Neural progenitor cell (in vitro differentiated cells): ENCODE measurements around the gene GHRHR. TPM values are rescaled to one million over a fixed set of nuclear protein-coding genes. Genes with fewer than 3 reads are reported as not detected.

Experiments used
- DNase-seq: peaks from one replicate; pipeline ENCODE4 v3.0.0-alpha.2; 2016; ENCODE audit warnings: low spot score
- H2AFZ ChIP-seq: fragments of 200-600 bp; sonication (generic); replicated peaks from 2 replicates; pipeline ENCODE4 v1.6.1; 2016; ENCODE audit warnings: antibody characterized with exemption
- H3F3A ChIP-seq: fragments of 200-600 bp; sonication (generic); 2 replicates; pipeline ENCODE4 v1.6.1; 2016; ENCODE audit warnings: antibody characterized with exemption, low read depth
- H3K27ac ChIP-seq: fragments of 200-600 bp; sonication (generic); 2 replicates; pipeline ENCODE4 v1.5.1; 2016; ENCODE audit warnings: mild to moderate bottlenecking
- H3K27me3 ChIP-seq: fragments of 200-600 bp; sonication (generic); 2 replicates; pipeline ENCODE4 v1.6.1; 2016; ENCODE audit warnings: mild to moderate bottlenecking, moderate library complexity
- H3K36me3 ChIP-seq: fragments of 200-600 bp; sonication (generic); 2 replicates; pipeline ENCODE4 v1.5.1; 2016
- H3K4me1 ChIP-seq: fragments of 200-600 bp; sonication (generic); 2 replicates; pipeline ENCODE4 v1.6.1; 2016; ENCODE audit warnings: mixed run types
- H3K4me2 ChIP-seq: fragments of 200-600 bp; sonication (generic); 2 replicates; pipeline ENCODE4 v1.6.1; 2016
- H3K4me3 ChIP-seq: fragments of 200-600 bp; sonication (generic); 2 replicates; pipeline ENCODE4 v1.5.1; 2016
- H3K79me2 ChIP-seq: fragments of 200-600 bp; sonication (generic); 2 replicates; pipeline ENCODE4 v1.6.1; 2016; ENCODE audit warnings: low read depth
- H3K9ac ChIP-seq: fragments of 200-600 bp; sonication (generic); 2 replicates; pipeline ENCODE4 v1.6.1; 2016
- H3K9me3 ChIP-seq: fragments of 200-600 bp; sonication (generic); 2 replicates; pipeline ENCODE4 v1.5.1; 2016; ENCODE audit warnings: low read depth
- H4K20me1 ChIP-seq: fragments of 200-600 bp; sonication (generic); 2 replicates; pipeline ENCODE4 v1.6.1; 2016; ENCODE audit warnings: low read depth
- H3K27ac Mint-ChIP-seq: 3 replicates; pipeline ENCODE4 v1.8.0; 2021; ENCODE audit warnings: mixed read lengths
- H3K27me3 Mint-ChIP-seq: 2 replicates; pipeline ENCODE4 v1.8.0; 2022; ENCODE audit warnings: low read depth, mild to moderate bottlenecking, inconsistent platforms, moderate library complexity, mixed read lengths; ENCODE audit not compliant: insufficient read depth
- H3K36me3 Mint-ChIP-seq: 3 replicates; pipeline ENCODE4 v1.8.0; 2021; ENCODE audit warnings: mixed read lengths
- H3K4me1 Mint-ChIP-seq: 3 replicates; pipeline ENCODE4 v1.8.0; 2021; ENCODE audit warnings: mixed read lengths
- H3K4me3 Mint-ChIP-seq: 3 replicates; pipeline ENCODE4 v1.8.0; 2021; ENCODE audit warnings: mild to moderate bottlenecking, moderate library complexity, mixed read lengths
- H3K9me3 Mint-ChIP-seq: 3 replicates; pipeline ENCODE4 v1.8.0; 2020; ENCODE audit warnings: mixed read lengths
- EZH2 ChIP-seq: fragments of 200-600 bp; sonication (generic); IDR thresholded peaks from 2 replicates; pipeline ENCODE4 v1.6.1; 2017; ENCODE audit warnings: antibody characterized with exemption, mild to moderate bottlenecking, moderate library complexity
- EZH2phosphoT487 ChIP-seq: fragments of 200-600 bp; sonication (generic); IDR thresholded peaks from 2 replicates; pipeline ENCODE4 v1.6.1; 2017; ENCODE audit warnings: antibody characterized with exemption
- total RNA-seq: library from RNA; depleted of rRNA; stranded (reverse); fragments of >200 nt; gene quantifications from 2 replicates; pipeline ENCODE4 v1.2.3, GENCODE V29; 2015; ENCODE audit warnings: low replicate concordance
- TF ChIP-seq, protein P1 (sequence below): fragments of 200-600 bp; sonication (generic); IDR thresholded peaks from 2 replicates; pipeline ENCODE4 v1.5.1; 2017; ENCODE audit warnings: antibody characterized with exemption, mild to moderate bottlenecking

Gene GHRHR
- total RNA-seq = not detected in 2 replicates

DNA sequence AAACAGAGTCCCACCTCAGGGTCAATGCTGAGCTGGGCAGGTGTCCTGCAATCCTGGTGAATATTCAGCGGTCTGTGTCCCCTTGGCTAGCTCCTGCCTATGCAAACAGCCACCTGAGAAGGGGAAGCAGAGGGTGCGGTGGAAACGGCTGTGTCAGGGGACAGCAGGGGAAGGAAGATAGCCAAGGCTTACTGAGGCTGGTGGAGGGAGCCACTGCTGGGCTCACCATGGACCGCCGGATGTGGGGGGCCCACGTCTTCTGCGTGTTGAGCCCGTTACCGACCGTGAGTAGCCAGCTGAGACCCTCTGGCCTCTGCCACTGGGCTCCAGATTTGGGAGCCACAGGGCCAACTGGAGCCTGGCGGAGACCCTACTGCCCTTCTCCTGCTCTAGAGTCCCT, at the start of gene GHRHR:
TSS of gene GHRHR (plus strand) at position 112 of the 400 bp plus-strand sequence. CDS start at position 228, 116 bp downstream.
- Histone ChIP-seq H3F3A (no peaks in the 10 kb centered on the region), H3K4me2 (no peak within 1 kb of the TSS), H3K4me3 (no peak within 1 kb of the TSS), H3K4me1 (no peaks in the 10 kb centered on the region), H3K79me2 (no peaks in the 10 kb centered on the region), H4K20me1 (no peaks in the 10 kb centered on the region), H3K27me3 (no peaks in the 10 kb centered on the region), H3K36me3 (no peaks in the 10 kb centered on the region), H3K9ac (no peak within 1 kb of the TSS), H2AFZ (no peak within 1 kb of the TSS), H3K27ac (no peak within 1 kb of the TSS), H3K9me3 (no peaks in the 10 kb centered on the region)
- no peak within 1 kb of the TSS for H3K27ac Mint-ChIP-seq
- TF ChIP-seq EZH2 = no peak
- TF ChIP-seq, protein P1, sequence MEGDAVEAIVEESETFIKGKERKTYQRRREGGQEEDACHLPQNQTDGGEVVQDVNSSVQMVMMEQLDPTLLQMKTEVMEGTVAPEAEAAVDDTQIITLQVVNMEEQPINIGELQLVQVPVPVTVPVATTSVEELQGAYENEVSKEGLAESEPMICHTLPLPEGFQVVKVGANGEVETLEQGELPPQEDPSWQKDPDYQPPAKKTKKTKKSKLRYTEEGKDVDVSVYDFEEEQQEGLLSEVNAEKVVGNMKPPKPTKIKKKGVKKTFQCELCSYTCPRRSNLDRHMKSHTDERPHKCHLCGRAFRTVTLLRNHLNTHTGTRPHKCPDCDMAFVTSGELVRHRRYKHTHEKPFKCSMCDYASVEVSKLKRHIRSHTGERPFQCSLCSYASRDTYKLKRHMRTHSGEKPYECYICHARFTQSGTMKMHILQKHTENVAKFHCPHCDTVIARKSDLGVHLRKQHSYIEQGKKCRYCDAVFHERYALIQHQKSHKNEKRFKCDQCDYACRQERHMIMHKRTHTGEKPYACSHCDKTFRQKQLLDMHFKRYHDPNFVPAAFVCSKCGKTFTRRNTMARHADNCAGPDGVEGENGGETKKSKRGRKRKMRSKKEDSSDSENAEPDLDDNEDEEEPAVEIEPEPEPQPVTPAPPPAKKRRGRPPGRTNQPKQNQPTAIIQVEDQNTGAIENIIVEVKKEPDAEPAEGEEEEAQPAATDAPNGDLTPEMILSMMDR = no peak
- no peak for TF ChIP-seq EZH2phosphoT487
- H3K27me3 Mint-ChIP-seq = peaks cover 8% of the 10 kb centered on the region
- H3K4me3 Mint-ChIP-seq = no peak within 1 kb of the TSS
- H3K9me3 Mint-ChIP-seq = no peaks in the 10 kb centered on the region
- no peaks in the 10 kb centered on the region for H3K4me1 Mint-ChIP-seq
- H3K36me3 Mint-ChIP-seq = no peaks in the 10 kb centered on the region
- DNase-seq = no peak

DNA sequence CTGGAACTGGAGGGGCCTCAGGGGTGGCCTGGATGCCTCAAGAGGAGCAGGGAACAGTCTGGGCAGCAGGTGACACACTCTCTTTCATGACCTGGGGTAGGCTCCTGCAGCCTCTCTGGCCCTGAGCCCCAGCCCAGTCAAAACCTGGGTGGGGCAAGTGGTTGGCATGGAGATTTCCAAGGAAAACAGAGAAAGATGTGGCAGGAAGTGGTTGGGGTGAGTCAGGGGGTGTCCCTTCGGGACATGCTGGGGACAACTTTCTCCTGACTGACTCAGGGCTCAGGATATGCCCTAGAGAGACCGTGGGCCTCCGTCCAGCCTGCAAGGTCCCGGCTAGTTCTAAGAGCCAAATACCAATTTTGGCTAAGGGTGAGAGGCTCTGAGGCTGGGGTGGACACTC, 49.2 kb upstream of the GHRHR start:
- TF ChIP-seq, protein P1 = no peak
- TF ChIP-seq EZH2phosphoT487 (no peak), EZH2 (no peak)
- H3K4me1 ChIP-seq = peaks cover 38% of the 10 kb centered on the region
- H3K9me3 ChIP-seq = no peaks in the 10 kb centered on the region
- no peaks in the 10 kb centered on the region for H3K27me3 ChIP-seq
- Mint-ChIP-seq H3K36me3 (no peaks in the 10 kb centered on the region), H3K4me3 (no peak overlapping the region), H3K9me3 (no peaks in the 10 kb centered on the region), H3K27me3 (peaks cover 9% of the 10 kb centered on the region), H3K4me1 (peaks cover 28% of the 10 kb centered on the region), H3K27ac (peak overlapping the region; percentile 53)
- H3K36me3 ChIP-seq = no peaks in the 10 kb centered on the region
- no peak overlapping the region for H3K9ac ChIP-seq
- no peak overlapping the region for H3K4me3 ChIP-seq
- H3K79me2 ChIP-seq = no peaks in the 10 kb centered on the region
- H3K27ac ChIP-seq = no peak overlapping the region
- H3K4me2 ChIP-seq = no peak overlapping the region
- no peaks in the 10 kb centered on the region for H4K20me1 ChIP-seq
- DNase-seq = no peak
- H3F3A ChIP-seq = no peaks in the 10 kb centered on the region
- H2AFZ ChIP-seq = no peak overlapping the region

DNA sequence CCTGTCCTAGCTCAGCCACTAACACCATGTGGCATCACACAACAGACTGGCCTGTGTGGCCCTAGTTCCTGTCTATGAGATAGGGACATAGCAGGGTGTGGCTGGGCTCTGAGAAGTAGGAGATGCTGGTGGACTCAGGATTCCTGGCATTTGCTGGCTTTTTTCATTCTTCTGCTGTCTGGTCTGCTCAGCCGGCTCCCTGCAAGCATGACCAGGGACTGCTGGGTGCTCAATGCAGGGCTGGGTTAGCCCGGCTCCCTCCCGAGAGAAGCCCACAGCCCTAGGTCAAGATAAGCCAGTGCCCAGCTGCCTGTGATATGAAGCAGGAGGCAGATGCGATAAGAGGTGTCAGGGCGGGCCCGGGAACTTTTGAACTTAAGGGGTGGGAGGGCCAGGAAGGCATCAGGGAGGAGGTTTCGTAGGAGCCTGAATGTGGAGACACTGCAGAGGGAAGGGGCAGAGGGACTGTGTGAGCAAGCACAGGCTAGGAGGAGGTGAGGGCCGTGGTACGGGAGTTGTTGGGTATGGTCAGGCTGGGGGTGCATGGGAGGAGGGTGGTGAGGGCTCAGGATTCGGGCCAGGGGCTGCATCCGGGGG, 48.6 kb upstream of the GHRHR start:
- H3K36me3 Mint-ChIP-seq = no peaks in the 10 kb centered on the region
- Histone ChIP-seq H4K20me1 (no peaks in the 10 kb centered on the region), H3K36me3 (no peaks in the 10 kb centered on the region), H3F3A (no peaks in the 10 kb centered on the region), H2AFZ (no peak overlapping the region), H3K4me3 (no peak overlapping the region), H3K79me2 (no peaks in the 10 kb centered on the region), H3K4me1 (peaks cover 38% of the 10 kb centered on the region), H3K9me3 (no peaks in the 10 kb centered on the region), H3K9ac (no peak overlapping the region), H3K27me3 (no peaks in the 10 kb centered on the region), H3K4me2 (no peak overlapping the region), H3K27ac (no peak overlapping the region)
- no peaks in the 10 kb centered on the region for H3K9me3 Mint-ChIP-seq
- no peak for TF ChIP-seq EZH2phosphoT487
- no peak for TF ChIP-seq EZH2
- TF ChIP-seq, protein P1 = no peak
- peaks cover 28% of the 10 kb centered on the region for H3K4me1 Mint-ChIP-seq
- H3K4me3 Mint-ChIP-seq = no peak overlapping the region
- no peak overlapping the region for H3K27ac Mint-ChIP-seq
- DNase-seq = no peak
- peaks cover 9% of the 10 kb centered on the region for H3K27me3 Mint-ChIP-seq
